Lung (tissue), 12 donors: ENCODE results near the gene CUEDC2. TPM values are rescaled to one million over a fixed set of nuclear protein-coding genes. Genes with fewer than 3 reads are reported as not detected.

Experiments
- ATAC-seq: fragments of 200-7000 bp; cut with Tn5 transposase; one replicate; pipeline ENCODE4 v1.9.1; 2020; ENCODE audit warnings: moderate number of reproducible peaks; ENCODE audit not compliant: insufficient read depth, low FRiP score
- DNase-seq, 3 donors: peaks; one replicate each; pipeline ENCODE4 v3.0.0-alpha.2; 2013 to 2017
- H3K27ac ChIP-seq, 2 donors: one replicate each; pipeline ENCODE4 v1.5.1; 2013; ENCODE audit warnings: mild to moderate bottlenecking in 2 of 2, moderate library complexity in 2 of 2, control low read depth in 1 of 2, inconsistent platforms in 1 of 2, low read depth in 1 of 2, low read length in 1 of 2
- H3K27me3 ChIP-seq, 3 donors: one replicate each; pipeline ENCODE4 v1.5.1; 2013; ENCODE audit warnings: low read length in 2 of 3; ENCODE audit not compliant: control insufficient read depth in 3 of 3, insufficient read depth in 3 of 3
- H3K36me3 ChIP-seq, 4 donors: one replicate each; pipeline ENCODE4 v1.5.1; 2013; ENCODE audit warnings: low read length in 4 of 4, mild to moderate bottlenecking in 1 of 4, moderate library complexity in 1 of 4; ENCODE audit not compliant: control insufficient read depth in 4 of 4, insufficient read depth in 4 of 4
- H3K4me1 ChIP-seq, 5 donors: one replicate each; pipeline ENCODE4 v1.5.1; 2013; ENCODE audit warnings: low read length in 5 of 5, mild to moderate bottlenecking in 2 of 5, moderate library complexity in 1 of 5; ENCODE audit not compliant: control insufficient read depth in 5 of 5, insufficient read depth in 5 of 5
- H3K4me3 ChIP-seq: one replicate; pipeline ENCODE4 v1.5.1; 2013; ENCODE audit warnings: mild to moderate bottlenecking, control low read depth, moderate library complexity
- H3K9ac ChIP-seq, 2 donors: one replicate each; pipeline ENCODE4 v1.5.1; 2013; ENCODE audit warnings: low read length in 2 of 2, control low read depth in 1 of 2; ENCODE audit not compliant: insufficient read depth in 1 of 2
- H3K9me3 ChIP-seq, 4 donors: one replicate each; pipeline ENCODE4 v1.5.1; 2013; ENCODE audit warnings: low read length in 3 of 4, mild to moderate bottlenecking in 1 of 4, moderate library complexity in 1 of 4; ENCODE audit not compliant: control insufficient read depth in 4 of 4, insufficient read depth in 3 of 4
- CTCF ChIP-seq: IDR thresholded peaks from 2 replicates; pipeline ENCODE4 v1.5.1; 2012; ENCODE audit warnings: mild to moderate bottlenecking; ENCODE audit errors: control extremely low read depth, extremely low read depth
- WGBS, 2 donors: extraction: QIAGEN DNeasy Blood & Tissue Kit; methylation state at CpG; one replicate each; pipeline ENCODE4 v1.1.7; 2013; 5-methylcytosine and 5-hydroxymethylcytosine counted together
- polyA plus RNA-seq, 2 donors: library from polyadenylated mRNA; stranded (reverse); fragments of 200-250 nt; gene quantifications; one replicate each; pipeline ENCODE4 v1.2.1, GENCODE V29; 2013
- total RNA-seq, 2 donors: library from RNA; depleted of rRNA in 1 of 2; stranded (reverse); fragments of >200 nt in 1 of 2; gene quantifications; one replicate each; pipeline ENCODE4 v1.2.1, GENCODE V29; 2014 to 2021
- donor health status: control.
- donor health status: control.
- donor health status: Bipolar disorder and iron deficiency.
- donor health status: healthy.
- donor health status: DM: yes; HTN: yes; CAD: no.

CUEDC2 gene
- total and polyA plus RNA-seq, 4 donors: 33.4 to 63.8 (median 44.1) TPM

DNA sequence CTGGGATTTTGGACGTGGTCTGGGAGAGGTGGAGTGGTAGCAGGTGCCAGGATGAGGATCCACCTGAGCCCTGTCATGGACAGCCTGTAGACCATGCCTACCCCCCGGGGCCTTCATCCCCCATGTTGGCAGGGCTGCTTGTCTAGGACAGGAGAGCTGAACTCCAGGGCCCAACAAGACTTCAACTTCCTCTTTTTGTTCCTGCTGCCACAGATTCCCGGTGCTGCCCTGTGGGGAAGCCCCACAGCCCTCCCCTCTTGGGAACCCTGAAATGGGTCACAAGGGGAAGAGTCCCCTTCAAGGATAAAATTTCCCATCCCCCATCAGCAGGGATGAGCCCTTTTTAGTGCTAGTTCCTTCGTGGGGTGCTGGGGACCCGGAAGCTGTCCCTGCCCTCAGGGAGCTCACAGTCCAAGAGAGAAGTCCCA lies 1.3 kb upstream of the CUEDC2 start:
- H3K4me3 ChIP-seq: no peak overlapping the region
- no peaks in the 10 kb centered on the region for H3K36me3 ChIP-seq
- WGBS, 2 donors: 36 to 54% methylated on average over 5 of the region's 5 CpGs
- no peak overlapping the region for H3K9ac ChIP-seq
- TF ChIP-seq CTCF: no peak
- H3K4me1 ChIP-seq: peaks cover 0 to 21% (median 11%) of the 10 kb centered on the region in 5 donors
- no peak for ATAC-seq
- DNase-seq: no peak
- no peaks in the 10 kb centered on the region for H3K27me3 ChIP-seq
- no peaks in the 10 kb centered on the region for H3K9me3 ChIP-seq
- no peak overlapping the region for H3K27ac ChIP-seq

- Histone ChIP-seq H3K4me3 (peak overlapping the region; percentile 51), H3K36me3 (peaks cover 0 to 3% (median 0%) of the 10 kb centered on the region in 4 donors), H3K4me1 (peaks cover 0 to 19% (median 9%) of the 10 kb centered on the region in 5 donors), H3K9ac (peak overlapping the region; percentile 85 to 92), H3K27me3 (no peaks in the 10 kb centered on the region), H3K9me3 (no peaks in the 10 kb centered on the region), H3K27ac (peak overlapping the region; percentile 37 to 49)
- DNase-seq (no peak), ATAC-seq (no peak)
- no peak for TF ChIP-seq CTCF
- 22 to 23% methylated on average over 4 of the region's 4 CpGs for WGBS, 2 donors
These were observed 786 bp downstream of the CUEDC2 start for GRCh38 chr10:102431452-102432124.

- Histone ChIP-seq H3K36me3 (peaks cover 0 to 5% (median 4%) of the 10 kb centered on the region in 4 donors), H3K9me3 (no peaks in the 10 kb centered on the region), H3K9ac (no peak overlapping the region), H3K4me1 (peaks cover 0 to 7% (median 1%) of the 10 kb centered on the region in 5 donors), H3K27me3 (no peaks in the 10 kb centered on the region), H3K27ac (no peak overlapping the region), H3K4me3 (no peak overlapping the region)
- ATAC-seq (no peak), DNase-seq (no peak)
- no peak for TF ChIP-seq CTCF
- 86 to 91% methylated on average over 7 to 8 of the region's 8 CpGs for WGBS, 2 donors
These were observed 2.9 kb downstream of the CUEDC2 start for GRCh38 chr10:102429468-102429867.

DNA sequence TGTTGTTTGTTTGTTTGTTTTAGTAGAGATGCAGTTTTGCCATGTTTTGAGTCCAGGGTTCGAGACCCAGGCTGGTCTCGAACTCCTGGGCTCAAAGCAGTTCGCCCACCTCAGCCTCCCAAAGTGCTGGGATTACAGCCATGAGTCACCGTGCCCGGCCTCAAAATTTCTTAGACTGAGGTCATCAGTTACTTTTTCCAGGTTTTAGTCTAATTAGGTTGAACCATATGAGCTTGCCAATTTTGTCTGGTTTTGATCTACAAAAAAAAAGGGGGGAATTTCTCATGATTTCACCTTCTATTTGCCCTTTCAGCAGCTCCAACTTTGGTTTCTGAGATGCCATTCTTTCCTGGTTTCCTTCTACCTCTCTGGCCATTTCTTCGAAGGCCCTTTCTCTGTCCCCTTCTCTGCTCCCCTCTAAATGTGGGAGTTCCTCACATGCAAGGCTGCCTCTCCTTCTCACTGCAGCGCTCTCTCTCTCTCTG lies 5.5 kb downstream of the CUEDC2 start:
- no peaks in the 10 kb centered on the region for H3K27me3 ChIP-seq
- H3K4me3 ChIP-seq: no peak overlapping the region
- no peak for TF ChIP-seq CTCF
- no peak overlapping the region for H3K27ac ChIP-seq
- peaks cover 0 to 17% (median 11%) of the 10 kb centered on the region in 4 donors for H3K36me3 ChIP-seq
- peaks cover 0 to 16% (median 9%) of the 10 kb centered on the region in 5 donors for H3K4me1 ChIP-seq
- H3K9ac ChIP-seq: no peak overlapping the region
- DNase-seq (no peak), ATAC-seq (no peak)
- no peaks in the 10 kb centered on the region for H3K9me3 ChIP-seq
- 90 to 94% methylated on average over 7 of the region's 7 CpGs for WGBS, 2 donors
